ENCODE data around the gene ZNF689.
A peak's percentile ranks its signal among the peaks of the same experiment; 100 is the strongest.
"Not testable (repeated sequence)": the region's sequence is repeated elsewhere in the genome, so short reads cannot be mapped to it uniquely, and the experiment has no call there.

The ZNF689 gene

DNA sequence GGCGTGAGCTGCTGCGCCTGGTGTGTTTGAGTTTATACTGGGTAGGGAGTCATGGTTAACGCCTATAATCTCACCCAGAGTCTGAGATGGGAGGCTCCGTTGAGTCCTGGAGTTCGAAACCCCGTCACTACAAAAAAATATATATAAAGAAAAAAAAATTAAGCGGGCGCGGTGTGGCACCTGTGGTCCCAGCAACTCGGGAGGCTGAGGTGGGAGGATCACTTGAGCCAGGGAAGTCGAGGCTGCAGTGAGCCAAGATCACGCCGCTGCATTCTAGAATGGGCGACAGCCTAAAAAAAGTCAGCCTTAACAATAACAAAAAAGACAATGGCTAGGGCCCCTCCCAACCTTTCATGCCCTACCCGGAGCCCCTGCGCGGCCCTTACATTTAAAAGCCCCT lies 23.3 kb upstream of the ZNF689 start:
- DNase-seq, result no peak

DNA sequence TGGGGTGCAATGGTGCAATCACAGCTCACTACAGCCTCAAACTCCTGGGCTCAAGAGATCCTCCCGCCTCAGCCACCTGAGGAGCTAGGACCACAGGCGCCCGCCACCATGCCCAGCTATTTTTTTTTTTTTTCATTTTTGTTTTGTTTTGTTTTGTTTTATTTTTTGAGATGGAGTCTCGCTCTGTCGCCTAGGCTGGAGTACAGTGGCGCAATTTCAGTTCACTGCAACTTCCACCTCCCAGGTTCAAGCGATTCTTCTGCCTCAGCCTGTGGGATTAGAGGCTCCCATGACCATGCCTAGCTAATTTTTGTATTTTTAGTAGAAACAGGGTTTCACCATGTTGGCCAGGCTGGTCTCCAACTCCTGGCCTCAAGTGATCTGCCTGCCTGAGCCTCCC lies 22.3 kb upstream of the ZNF689 start:
- DNase-seq, result not testable (repeated sequence)

DNA sequence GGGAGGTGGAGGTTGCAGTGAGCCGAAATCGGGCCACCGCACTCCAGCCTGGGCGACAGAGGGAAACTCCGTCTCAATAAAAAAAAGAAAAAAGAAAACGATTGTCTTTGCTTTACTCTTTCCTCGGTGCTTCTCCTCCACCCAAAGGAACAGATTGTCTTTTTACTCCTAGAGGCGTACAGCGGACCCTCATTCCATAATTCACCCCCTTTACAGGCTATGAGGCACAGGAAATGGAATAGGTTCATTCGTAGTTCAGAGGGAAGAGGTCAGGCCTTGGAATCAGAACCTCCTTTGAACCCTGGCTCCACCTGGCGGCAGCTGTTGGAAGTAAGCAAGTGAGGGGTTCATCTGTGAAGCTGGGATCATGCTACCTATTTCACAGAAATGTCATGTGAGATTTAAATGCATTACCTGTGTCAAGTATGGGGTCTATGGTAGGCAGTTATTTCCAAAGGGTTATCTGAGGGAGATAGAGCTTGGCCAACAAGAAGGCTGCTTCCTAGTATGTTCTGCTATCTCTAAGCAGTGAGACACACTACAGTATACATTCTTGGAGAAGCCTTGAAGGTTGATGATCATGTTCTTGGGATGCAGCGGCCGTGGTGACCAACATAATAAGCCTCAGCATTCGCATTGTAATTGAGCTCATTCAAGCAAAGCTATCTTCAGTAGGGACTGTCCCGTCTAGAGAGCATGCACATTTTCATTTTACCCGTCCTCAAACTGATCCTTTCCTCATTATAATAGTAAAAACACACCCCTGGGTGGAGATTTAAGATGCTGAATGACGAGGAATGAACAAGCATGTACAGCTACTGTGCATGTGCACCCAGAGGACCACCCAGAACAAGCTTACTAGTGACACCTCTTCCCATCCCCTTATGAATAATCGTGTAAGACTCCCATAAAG lies 18.7 kb upstream of the ZNF689 start:
- peak; percentile 80 for DNase-seq

DNA sequence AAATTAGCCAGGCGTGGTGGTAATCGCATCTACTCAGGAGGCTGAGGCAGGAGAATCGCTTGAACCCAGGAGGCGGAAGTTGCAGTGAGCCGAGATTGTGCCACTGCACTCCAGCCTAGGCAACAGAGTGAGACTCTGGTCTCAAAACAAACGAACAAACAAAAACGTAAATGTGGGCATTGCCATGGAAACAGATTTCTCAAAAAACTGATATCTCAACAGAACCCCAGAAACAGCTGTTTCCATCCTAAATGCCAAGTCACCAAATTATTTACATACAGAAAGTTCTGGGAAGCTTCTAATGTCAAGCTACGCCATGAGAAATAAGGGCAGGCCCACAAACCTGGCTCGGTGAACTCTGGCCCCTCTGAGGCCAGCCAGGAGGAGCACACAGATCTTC lies 16.0 kb upstream of the ZNF689 start:
- DNase-seq, result no peak

DNA sequence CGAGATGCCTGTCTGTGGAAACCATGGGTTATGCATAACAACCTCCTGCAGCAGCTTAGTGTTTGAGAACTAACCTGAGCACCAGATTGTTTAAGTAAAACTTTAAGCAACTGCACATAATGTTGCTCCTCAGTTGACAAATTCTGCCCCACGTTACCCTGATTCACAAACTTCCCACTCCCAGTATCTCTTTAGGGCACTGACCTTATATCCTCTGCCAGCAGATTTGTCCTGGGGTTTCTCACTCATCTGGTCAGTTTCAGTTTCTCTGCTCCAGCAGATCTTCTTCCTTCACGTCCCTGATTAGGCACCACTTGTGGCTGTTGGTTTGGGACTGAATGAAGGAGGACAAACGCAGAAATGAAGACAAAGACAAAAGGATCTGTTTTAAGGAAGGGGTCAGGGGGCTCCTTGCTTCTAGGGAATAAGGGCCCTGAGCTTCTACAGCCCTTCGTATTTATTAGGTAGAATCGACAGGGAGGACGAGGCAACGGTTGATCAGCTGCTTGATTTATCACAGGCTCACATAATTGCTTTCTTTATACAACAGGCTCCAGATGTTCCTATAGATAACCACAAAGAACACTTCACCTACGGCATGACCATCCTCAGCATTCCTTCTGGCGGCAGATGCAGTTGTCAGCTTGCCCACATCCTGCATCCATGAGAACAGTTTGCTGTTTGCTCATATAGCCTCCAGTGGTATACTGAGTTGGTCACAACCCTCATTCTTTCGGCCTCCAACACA lies 13.5 kb upstream of the ZNF689 start:
- DNase-seq, result no peak

DNA sequence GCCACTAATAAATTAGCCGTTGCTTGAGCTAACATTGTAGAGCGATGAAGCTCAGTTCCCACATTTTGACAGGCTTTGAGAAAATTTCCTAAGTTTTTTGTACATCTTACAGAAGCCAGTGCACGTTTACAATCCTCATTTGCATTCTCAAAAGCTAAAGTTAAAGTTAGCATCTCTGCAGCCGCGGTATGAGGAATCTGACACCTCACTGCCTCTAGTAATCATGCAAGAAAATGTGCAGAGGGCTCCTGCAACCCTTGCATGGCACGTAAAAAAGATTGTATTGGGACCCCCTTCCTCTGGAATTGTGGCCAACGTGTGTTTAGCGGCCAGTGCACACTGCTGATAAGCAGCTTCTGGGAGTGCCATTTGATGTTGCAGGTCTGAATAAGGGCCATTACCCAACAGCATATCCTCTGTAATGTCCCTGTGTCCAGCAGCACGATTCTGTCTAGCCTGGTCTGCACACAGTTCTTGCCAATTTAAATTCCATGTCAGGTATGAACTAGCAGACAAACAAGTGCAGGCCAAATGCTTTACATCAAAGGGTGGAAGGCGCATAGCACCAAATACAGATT lies 12.4 kb upstream of the ZNF689 start:
- DNase-seq, result no peak

DNA sequence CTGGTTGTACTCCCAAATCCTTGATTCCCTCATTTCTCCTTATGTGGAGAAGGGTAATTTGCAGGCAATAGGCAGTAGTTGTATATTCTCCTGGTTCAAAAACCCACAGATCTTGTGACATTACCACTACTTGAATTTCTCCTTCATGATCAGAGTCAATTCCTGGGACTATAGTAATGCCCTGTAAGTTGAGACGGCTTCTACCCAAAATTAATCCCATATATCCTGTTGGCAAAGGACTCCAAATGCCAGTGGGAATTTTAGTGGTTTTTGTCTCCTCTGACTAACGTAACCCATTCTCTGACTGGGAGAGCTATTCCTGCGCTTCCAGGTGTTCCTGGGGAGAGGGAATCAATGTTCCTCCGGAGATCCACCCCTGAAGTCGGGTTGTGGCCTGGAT lies 11.6 kb upstream of the ZNF689 start:
- DNase-seq, result no peak

DNA sequence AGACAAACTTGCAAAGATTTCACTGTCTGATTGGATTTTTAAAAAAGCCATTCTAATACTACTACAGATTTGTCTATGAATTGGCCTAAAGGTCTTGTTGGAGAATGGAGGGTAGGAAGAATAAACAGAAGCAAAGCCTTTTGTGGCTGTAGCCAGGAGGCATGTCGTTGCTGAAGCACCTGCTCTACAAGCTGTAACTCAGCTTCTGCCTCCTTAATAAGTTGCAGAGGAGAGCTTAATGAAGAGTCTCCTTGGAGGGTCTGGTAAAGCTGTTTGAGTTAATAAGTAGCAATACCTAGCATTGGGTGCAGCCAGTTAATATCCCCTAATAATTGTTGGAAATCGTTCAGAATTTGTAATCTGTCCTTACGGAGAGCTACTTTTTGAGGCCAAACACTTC lies 10.0 kb upstream of the ZNF689 start:
- DNase-seq, result no peak

DNA sequence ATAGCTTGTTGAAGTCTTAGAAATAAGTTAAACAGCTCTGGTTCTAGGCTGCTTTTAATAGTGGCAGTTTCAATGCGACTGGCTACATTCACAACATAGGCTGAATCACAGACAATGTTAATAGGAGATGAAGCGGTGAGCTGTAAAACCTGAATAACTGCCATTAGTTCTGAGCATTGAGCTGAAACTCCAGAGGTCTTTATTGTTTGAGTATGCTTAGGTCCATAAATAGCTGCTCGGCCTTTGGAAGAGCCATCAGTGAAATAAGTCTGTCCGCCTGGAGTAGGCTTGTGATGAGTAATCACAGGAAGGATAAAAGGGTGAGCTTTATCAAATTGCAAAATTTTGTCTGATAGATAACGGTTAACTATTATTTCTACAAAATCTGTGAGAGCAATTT lies 9.4 kb upstream of the ZNF689 start:
- no peak for DNase-seq

DNA sequence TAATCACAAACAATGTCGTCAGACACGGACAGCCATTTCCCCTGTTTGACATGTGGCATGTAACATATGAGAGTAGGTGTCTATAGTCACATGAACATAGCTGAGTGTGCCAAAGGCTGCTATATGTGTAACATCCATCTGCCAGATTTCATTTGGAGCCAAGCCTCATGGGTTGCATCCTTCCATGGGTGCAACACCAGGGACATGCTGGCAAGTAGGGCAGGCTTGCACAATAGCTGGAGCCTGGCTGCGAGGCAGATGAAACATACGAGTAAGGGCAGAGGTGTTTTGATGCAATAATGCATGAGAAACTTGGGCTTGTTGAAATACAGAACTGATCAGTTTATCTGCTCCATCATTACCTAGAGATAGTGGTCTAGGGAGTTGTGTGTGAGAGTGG lies 9.0 kb upstream of the ZNF689 start:
- no peak for DNase-seq

DNA sequence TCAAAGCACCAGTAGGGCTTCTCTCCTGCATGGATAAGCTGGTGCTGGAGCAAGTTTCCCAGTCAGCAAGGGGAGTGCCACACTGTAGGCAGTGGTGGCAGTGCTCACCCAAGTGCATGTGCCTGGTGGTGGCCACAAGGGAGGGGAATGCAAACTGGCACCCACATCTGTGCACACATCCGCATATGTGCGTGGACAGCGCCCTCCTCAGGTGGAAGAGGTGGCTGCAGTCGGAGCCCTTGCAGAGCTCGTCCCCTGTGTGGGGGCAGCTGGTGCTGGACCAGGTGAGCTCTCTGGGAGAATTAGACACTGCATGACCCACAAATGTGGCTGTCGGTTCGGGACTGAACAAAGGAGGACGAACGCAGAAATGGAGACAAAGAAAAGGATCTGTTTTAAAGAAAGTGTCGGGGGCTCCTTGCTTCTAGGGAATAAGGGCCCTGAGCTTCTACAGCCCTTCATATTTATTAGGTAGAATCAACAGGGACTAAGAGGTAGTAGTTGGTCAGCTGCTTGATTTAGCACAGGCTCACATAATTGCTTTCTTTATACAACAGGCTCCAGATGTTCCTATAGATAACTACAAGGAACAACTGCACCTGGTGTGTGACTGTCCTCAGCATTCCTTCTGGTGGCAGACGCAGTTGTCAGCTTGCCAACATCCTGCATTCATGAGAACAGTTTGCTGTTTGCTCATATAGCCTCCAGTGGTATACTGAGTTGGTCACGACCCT lies 5.3 kb upstream of the ZNF689 start:
- peak; percentile 34 for DNase-seq

DNA sequence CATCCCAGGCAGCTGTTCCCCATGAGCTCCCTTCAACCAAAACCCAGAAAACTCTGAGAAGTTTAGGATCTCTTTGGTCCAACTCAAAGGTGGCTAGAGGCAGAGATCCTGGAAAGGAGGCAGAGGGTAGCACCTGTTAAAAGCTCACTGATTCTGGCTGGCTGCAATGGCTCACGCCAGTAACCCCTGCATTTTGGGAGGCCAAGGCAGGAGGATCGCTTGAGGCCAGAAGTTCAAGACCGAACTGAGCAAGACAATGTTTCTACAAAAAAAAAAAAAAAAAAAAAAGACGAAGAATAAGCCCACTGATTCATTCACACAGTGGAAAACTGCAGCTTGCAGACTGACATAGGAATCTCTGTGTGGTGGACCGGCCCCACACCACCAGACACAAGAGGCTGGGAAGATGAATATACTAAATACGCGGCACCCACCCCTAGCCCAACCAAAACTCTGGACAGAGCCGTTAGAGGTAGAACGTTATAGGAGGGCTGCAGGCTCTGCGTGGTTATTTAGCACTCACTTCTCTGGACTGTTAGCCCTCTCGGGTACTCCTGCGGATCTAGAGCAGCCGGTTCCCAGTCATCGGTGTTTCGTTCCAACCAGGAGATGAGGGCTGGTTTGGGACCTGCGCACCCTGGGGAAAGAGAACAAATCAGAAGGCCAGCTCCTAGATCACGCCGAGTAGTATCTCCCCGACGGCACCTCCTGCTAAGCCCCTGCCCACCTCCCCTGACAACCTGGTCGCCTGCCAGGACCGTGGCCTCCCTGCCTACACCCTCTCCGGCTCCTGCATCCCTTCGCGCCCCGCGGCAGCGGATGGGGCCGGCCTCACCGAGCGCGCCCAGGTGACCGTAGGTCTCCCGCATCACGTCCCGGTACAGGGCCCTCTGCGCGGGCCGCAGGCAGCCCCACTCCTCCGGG lies 925 bp downstream of the ZNF689 start:
- DNase-seq, result peak; percentile 28

DNA sequence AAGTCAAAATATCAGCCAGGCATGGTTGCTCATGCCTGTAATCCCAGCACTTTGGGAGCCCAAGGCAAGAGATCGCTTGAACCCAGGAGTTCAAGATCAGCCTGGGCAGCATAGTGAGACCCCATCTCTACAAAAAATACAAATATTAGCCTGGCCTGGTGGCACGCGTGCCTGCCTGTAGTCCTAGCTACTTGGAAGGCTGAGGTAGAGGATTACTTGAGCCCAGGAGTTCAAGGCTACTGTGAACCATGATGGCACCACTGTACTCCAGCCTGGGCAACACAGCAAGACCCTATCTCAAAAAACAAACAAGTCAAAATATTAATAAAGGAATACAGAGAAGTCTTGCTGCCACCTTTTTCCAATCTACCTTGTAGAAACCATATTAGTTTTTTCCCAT lies 4.2 kb downstream of the ZNF689 start:
- DNase-seq, result no peak

DNA sequence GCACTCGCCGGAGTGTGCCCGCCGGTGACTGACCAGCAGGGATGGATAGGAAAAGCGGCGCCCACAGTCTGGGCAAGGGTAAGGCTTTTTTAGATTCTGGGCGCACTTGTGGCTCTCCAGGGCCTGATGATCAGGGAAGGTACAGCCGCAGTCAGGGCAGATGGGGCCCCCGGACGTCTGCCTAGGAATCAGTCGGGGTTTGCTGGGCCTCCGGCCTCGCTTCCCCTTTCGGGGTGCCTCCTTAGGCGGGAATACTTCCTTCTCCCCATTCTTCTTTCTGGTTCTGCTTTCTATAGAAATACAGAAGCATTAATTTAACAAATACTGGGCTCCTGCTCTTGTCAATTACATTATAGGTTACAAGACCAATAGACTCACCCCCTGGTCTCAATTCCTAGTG lies 5.0 kb downstream of the ZNF689 start:
- DNase-seq, result no peak

DNA sequence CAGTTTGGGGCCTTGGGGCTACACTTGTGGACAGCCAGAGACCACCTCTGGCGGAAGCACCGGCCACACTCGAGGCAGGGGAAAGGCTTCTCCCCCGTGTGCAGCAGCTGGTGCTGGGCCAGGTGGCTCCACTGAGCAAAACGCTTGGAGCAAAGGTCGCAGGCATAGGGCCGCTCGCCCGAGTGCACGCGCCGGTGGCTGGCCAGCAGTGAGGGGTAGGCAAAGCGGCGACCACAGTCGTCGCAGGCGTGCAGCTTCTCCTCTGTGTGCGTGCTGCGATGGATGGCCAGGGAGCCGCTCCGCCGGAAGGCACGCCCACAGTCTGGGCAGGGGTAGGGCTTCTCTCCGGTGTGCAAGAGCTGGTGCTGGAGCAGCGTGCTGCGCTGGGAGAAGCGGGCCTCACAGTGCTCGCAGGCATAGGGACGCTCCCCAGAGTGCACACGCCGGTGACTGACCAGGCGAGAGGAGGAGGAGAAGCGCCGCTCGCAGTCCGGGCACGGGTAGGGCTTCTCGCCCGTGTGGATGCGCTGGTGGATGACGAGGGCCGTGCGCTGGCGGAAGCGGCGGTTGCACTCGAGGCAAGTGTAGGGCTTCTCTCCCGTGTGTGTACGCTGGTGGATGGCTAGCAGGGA lies 5.8 kb downstream of the ZNF689 start:
- no peak for DNase-seq

DNA sequence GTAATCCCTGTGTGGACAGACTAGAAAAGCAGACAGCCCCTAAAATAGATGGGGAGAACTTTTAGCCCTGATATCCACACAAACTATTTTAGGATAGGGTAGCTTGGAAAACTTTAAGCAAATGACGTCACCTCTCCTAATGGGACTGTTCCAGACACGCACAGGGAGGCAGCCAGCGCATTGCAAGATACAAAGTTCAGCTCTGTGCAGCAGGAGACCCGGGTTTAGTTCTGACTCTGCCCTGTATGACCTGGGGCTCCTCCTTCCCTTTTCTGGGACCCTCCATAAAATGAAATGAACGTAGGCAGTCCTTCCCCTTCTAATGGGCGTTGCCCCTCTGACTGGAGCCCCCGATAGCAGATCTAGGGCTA lies 6.3 kb downstream of the ZNF689 start:
- no peak for DNase-seq

DNA sequence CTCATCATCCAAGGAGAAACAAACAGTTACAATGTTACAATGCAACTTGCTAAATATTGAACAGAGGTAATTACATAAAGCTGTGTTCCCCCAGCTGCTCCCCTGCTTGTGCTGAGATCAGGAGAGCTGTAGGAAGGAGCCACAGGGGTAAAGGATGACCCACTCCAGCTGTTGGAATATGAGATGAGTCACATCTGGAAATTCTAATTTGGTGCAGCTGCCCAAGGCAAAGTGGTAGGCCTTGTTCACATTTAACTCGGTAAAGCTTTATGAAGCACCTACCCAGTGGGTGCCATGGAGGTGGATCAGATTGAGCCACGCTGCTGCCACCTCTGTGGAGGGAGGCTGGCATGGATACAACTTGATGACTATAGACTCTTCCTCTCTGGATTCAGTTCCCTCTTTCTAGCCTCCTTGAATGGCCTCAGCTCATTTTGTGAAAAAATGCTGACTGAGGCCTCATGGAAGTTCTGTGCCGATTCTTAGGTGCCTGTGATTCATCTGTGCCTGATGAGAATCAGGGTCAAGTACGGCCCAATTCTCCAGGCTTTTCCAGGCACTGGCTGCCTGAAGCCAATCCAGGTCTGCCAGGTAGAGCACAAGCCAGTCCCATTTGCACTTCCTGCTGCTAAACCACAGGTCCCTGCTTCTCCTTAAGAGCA lies 7.4 kb downstream of the ZNF689 start:
- DNase-seq, result no peak

DNA sequence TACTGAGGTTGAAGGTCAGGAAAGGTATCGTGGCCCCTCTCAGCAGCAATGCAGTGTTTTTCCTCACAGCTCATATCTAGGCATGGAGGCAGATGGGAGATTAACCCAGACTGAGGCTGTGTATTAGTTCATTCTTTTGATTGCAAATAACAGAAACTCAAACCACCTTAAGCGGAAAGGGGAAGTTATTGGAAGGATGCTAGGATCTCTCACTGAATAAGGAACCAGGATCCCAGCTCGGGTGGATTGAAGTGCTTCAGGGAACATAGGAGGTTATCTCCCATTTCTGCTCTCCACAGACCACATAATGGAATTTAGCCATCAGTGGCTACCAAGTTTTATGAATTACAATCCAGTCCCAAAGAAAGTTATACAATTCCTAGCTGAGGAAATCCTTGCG lies 8.2 kb downstream of the ZNF689 start:
- no peak for DNase-seq

DNA sequence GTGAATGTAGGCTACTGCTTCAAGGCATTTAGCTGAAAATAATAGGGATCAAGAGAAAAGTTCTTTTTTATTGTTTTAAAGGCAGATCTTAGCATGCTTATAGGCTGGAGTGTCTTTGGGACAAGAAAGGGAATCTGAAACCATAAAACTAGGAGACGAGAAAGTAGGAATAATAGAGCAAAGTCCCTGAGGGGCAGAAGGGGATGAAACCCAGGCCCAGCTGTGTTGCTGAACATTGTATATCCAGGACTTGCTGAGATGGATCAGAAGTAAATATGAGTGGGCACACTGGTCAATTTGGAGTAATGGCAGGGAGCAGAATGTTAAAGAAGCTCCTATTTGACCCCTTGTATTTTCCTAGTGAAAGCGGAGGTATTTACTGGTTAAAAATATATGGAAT lies 9.3 kb downstream of the ZNF689 start:
- no peak for DNase-seq

DNA sequence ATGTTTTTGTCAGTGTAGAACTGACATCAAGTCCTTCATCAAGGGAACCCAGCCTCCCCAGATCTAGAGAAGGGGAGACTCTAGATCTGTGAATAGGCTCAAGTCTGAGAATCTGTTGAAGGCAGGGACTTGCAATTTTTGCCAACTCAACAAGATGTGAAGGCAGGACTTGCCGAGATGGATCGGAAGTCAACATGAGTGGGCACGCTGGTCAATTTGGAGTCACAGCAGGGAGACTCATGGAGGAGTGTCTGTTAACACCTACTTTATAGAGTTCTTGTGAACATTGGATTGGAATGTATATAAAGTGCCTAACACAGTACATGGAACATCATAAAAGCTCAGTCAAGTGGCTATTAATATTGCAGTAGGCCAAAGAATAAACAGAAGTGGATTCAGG lies 10.0 kb downstream of the ZNF689 start:
- DNase-seq, result no peak

DNA sequence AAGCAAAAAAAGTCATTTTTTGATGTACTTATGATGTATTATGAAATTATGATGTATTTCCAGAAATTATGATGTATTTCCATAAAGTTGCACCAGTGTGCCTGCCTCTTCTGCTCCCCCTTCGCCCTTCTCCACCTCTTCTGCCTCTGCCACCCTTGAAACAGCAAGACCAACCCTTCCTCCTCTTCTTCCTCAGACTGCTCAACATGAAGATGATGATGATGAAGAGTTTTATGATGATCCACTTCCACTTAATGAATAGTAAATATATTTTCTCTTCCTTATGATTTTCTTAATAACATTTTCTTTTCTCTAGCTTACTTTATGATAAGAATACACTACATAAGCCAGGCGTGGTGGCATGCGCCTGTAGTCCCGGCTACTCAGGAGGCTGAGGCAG lies 17.3 kb downstream of the ZNF689 start:
- DNase-seq, result no peak

Data from activated CD4-positive, alpha-beta T cell treated with anti-CD3 and anti-CD28 coated beads for 1 hour (primary cell).